Fibroblast of villous mesenchyme (primary cell): ENCODE results near the gene PPP1CC. TPM values are rescaled to one million over a fixed set of nuclear protein-coding genes. Genes with fewer than 3 reads are reported as not detected.

ENCODE experiments used
- DNase-seq: peaks from one replicate; pipeline ENCODE4 v3.0.0-alpha.2; 2010; ENCODE audit warnings: low read depth
- H3K4me3 ChIP-seq: 2 replicates; pipeline ENCODE4 v1.5.1; 2011; ENCODE audit warnings: low read depth, mild to moderate bottlenecking, low read length
- CTCF ChIP-seq: IDR thresholded peaks from 2 replicates; pipeline ENCODE4 v1.5.1; 2012; ENCODE audit warnings: low read depth, mild to moderate bottlenecking, low read length; ENCODE audit not compliant: insufficient read depth
- total RNA-seq: library from RNA; depleted of rRNA; stranded (reverse); fragments of >200 nt; gene quantifications from 2 replicates; pipeline ENCODE4 v1.2.3, GENCODE V29; 2012

Gene PPP1CC
- total RNA-seq, 1 donor = 139 TPM

- no peak overlapping the region for H3K4me3 ChIP-seq
- no peak for TF ChIP-seq CTCF
- DNase-seq = no peak
Measured at GRCh38 chr12:110782094-110782493, 39.4 kb upstream of the PPP1CC start.

GRCh38 chr12:110780448-110780847, 37.8 kb upstream of the PPP1CC start:
- no peak for TF ChIP-seq CTCF
- H3K4me3 ChIP-seq = no peak overlapping the region
- DNase-seq = no peak

GRCh38 chr12:110778833-110779577, 36.3 kb upstream of the PPP1CC start:
- no peak for TF ChIP-seq CTCF
- no peak for DNase-seq
- no peak overlapping the region for H3K4me3 ChIP-seq

GRCh38 chr12:110776410-110776809, 33.7 kb upstream of the PPP1CC start:
- TF ChIP-seq CTCF = no peak
- DNase-seq = no peak
- H3K4me3 ChIP-seq = no peak overlapping the region

- no peak for DNase-seq
- no peak for TF ChIP-seq CTCF
- no peak overlapping the region for H3K4me3 ChIP-seq
Measured at GRCh38 chr12:110775997-110776396, 33.3 kb upstream of the PPP1CC start.

GRCh38 chr12:110774824-110775223, 32.1 kb upstream of the PPP1CC start:
- H3K4me3 ChIP-seq = no peak overlapping the region
- no peak for TF ChIP-seq CTCF
- no peak for DNase-seq

- TF ChIP-seq CTCF = no peak
- DNase-seq = no peak
Measured at GRCh38 chr12:110768960-110769359, 26.3 kb upstream of the PPP1CC start.

More at GRCh38 chr12:110768960-110769359, 26.3 kb upstream of the PPP1CC start:
- no peak overlapping the region for H3K4me3 ChIP-seq
